GM12873 (cell line): ENCODE results near the gene TMEM207.

ENCODE experiments used
- CTCF ChIP-seq: IDR thresholded peaks from 2 replicates; pipeline ENCODE4 v1.5.1; 2012; ENCODE audit warnings: low read depth, mild to moderate bottlenecking, moderate library complexity, low read length, control low read depth; ENCODE audit not compliant: insufficient read depth; ENCODE audit errors: missing control alignments

The TMEM207 gene

GRCh38 chr3:190432216-190432615, 17.5 kb downstream of the TMEM207 start:
- TF ChIP-seq CTCF = no peak

DNA sequence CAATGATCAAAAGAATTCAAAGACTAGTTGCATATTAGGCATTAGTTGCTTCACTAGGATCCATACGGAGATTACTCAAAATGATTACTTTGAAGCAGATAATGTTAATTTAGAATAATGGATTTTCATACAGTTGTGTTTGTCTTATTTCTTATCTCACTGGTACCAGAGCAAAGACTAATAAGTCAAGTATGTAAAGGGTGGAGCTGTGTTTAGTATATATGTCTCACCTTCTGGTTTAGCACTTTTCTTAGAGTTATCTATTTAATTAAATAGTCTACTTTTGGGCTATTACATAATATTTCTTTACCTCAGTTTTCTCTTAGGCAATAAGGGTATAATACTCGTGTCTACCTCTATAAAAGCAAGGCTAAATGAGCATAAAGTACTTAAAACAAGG, 18.8 kb downstream of the TMEM207 start:
- TF ChIP-seq CTCF = no peak

DNA sequence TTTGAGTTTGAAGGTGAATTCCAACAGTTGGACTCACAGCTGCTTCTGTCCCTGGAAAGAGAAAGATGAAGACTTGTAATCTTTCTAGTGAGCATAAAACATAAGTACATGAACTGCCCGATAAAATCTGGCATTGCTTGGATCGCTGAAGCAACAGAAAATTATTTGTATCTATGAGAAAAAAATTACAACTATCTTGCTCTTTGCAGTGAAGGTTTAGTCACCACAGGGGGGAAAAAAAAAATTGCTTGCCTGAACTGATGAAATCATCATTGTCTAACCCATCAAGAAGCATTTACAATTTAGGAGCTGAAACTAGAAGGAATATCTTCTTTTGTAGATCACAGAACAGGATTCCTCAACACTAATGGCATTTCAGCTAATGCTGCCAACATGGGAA, 20.0 kb downstream of the TMEM207 start:
- no peak for TF ChIP-seq CTCF

GRCh38 chr3:190426806-190427507, 22.7 kb downstream of the TMEM207 start:
- TF ChIP-seq CTCF = no peak

- TF ChIP-seq CTCF = no peak
Measured at GRCh38 chr3:190425833-190426232, 23.9 kb downstream of the TMEM207 start.

- peak; percentile 62 for TF ChIP-seq CTCF
Measured at GRCh38 chr3:190424478-190425439, 24.9 kb downstream of the TMEM207 start.

GRCh38 chr3:190424108-190424477, 25.6 kb downstream of the TMEM207 start:
- TF ChIP-seq CTCF = no peak
